ENCODE data around the gene GTPBP4.

The GTPBP4 gene

DNA sequence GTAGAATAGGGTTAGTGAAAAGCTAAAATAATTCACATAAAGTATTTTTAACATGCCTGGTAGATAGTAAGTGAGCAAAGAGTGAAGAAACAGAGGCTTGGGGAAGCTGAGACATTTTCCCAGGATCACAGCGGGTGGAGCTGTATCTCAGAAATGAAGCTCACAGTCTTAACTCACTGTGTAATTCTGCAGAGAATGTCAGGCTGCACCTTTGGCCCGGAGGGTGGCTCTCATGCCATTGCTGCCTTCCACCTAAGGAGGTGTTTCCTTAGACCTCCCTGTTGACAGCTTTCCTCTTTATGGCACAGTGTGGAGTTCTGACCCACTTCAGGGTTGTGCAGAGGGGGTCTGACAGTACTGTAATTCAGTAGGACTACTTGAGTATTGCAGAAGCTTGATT, 2.9 kb upstream of the GTPBP4 start:
- H3K4me3 ChIP-seq (ENCODE audit: low read depth, low read length) = no peak overlapping the region
- POLR2A ChIA-PET = no interaction called here
- TF ChIP-seq, protein P1, sequence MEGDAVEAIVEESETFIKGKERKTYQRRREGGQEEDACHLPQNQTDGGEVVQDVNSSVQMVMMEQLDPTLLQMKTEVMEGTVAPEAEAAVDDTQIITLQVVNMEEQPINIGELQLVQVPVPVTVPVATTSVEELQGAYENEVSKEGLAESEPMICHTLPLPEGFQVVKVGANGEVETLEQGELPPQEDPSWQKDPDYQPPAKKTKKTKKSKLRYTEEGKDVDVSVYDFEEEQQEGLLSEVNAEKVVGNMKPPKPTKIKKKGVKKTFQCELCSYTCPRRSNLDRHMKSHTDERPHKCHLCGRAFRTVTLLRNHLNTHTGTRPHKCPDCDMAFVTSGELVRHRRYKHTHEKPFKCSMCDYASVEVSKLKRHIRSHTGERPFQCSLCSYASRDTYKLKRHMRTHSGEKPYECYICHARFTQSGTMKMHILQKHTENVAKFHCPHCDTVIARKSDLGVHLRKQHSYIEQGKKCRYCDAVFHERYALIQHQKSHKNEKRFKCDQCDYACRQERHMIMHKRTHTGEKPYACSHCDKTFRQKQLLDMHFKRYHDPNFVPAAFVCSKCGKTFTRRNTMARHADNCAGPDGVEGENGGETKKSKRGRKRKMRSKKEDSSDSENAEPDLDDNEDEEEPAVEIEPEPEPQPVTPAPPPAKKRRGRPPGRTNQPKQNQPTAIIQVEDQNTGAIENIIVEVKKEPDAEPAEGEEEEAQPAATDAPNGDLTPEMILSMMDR (IDR thresholded peaks at IDR 0.05; ENCODE audit: insufficient read depth, low read length, missing control alignments) = no peak
- CTCF ChIA-PET = no interaction called here
- no peak for DNase-seq (ENCODE audit: low read depth, low spot score)

DNA sequence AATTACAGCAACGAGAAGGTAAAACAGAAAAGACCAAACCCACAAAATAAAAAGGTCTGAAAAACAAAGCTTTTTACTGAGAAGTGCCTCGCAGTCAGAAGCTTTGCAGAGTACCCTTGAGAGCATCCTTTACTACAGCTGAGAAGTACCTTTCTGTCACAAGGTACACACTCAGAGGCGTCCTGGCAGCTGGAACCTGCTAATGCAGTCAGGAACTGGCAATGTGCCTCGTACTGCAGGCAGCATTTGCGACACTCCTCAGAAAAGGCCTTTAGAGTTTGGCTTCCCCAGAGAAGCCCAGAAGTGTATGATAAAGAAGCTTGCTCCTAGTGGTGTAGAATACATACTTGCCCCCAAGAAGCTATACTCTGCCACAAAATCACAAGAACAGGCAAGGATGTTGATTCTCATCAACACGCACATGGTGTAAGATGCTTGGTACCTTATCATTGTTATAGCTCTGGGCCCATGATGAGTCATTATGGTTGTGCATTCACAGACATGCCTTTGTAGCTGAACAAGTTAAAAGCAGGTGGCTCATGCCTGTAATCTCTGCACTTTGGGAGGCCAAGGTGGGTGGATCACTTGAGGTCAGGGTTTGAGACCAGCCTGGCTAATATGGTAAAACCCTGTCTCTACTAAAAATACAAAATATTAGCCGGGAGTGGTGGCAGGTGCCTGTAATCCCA, 2.0 kb upstream of the GTPBP4 start:
- no peak for DNase-seq (ENCODE audit: low read depth, low spot score)
- TF ChIP-seq, protein P1 (IDR thresholded peaks at IDR 0.05; ENCODE audit: insufficient read depth, low read length, missing control alignments) = no peak
- CTCF ChIA-PET = interaction anchor here (1.0 kb wide), 1 partner anchor 197 kb away, joined by 3 read pairs; no protein-coding TSS in a partner anchor
- POLR2A ChIA-PET = interaction anchor here (0.7 to 0.8 kb wide), 2 partner anchors 42 to 406 kb away, joined by 3 to 4 read pairs; no protein-coding TSS in a partner anchor
- no peak overlapping the region for H3K4me3 ChIP-seq (ENCODE audit: low read depth, low read length)

DNA sequence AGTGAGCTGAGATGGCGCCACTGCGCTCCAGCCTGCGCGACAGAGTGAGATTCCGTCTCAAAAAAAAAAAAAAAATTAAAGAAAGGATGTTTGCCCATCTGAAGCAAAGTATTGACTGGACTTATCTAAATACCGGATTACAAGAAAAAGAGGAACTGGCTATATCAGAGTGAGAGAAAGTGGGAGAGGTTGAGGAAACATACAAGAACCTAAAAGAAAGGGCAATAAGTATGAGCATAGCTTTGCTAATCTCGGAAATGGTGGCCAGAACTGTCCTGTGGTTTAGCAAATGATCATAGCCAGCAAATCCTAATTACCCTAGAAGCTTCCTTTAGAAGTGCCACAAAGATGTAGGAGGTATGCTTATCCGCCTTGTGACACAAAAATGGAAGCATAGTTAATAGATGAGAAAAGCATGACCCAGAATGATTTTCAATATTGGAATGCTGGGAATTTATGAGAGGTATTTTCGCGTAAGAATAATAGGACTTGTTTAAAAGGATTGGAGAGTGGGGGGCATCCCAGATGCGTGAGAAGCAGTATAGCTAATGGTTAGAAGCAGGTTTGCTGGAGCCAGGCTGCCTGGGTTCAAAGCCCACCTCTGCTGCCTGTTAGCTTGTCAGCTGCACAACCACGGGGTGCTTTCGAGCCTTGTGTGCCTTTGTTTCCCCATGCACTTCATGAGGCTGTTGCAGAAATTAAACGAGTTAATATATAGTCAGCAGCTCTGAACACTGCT, 1.2 kb upstream of the GTPBP4 start:
- ChIA-PET CTCF (interaction anchor here (1.0 to 1.6 kb wide), 4 partner anchors 9 to 198 kb away, joined by 3 to 4 read pairs (median 3); no protein-coding TSS in a partner anchor), POLR2A (interaction anchor here (0.7 to 1.5 kb wide), 7 partner anchors 35 to 406 kb away, joined by 3 to 7 read pairs (median 3); partner anchors contain the start of gene IDI1)
- TF ChIP-seq, protein P1 (IDR thresholded peaks at IDR 0.05; ENCODE audit: insufficient read depth, low read length, missing control alignments) = no peak
- H3K4me3 ChIP-seq (ENCODE audit: low read depth, low read length) = peak overlapping the region; percentile 95
- DNase-seq (ENCODE audit: low read depth, low spot score) = peak; percentile 84

DNA sequence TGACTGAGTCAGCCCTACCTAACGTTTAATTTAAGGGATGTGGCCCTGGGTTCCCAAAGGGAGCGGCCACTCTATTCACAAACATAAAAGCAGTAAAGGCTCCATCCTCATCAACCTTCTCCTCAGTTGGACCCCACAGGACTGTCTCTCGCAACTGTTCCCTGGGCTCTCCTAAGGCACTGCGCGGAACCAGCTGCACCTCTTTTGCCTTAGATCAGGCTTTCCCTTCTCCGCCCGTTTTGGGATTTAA, 689 bp upstream of the GTPBP4 start:
- POLR2A ChIA-PET = interaction anchor here (0.7 to 1.5 kb wide), 5 partner anchors 35 to 185 kb away, joined by 3 to 7 read pairs (median 3); partner anchors contain the start of gene IDI1
- TF ChIP-seq, protein P1 (IDR thresholded peaks at IDR 0.05; ENCODE audit: insufficient read depth, low read length, missing control alignments) = no peak
- CTCF ChIA-PET = interaction anchor here (1.0 to 1.6 kb wide), 4 partner anchors 9 to 199 kb away, joined by 3 to 4 read pairs (median 3); no protein-coding TSS in a partner anchor
- peak overlapping the region; percentile 95 for H3K4me3 ChIP-seq (ENCODE audit: low read depth, low read length)
- DNase-seq (ENCODE audit: low read depth, low spot score) = no peak

DNA sequence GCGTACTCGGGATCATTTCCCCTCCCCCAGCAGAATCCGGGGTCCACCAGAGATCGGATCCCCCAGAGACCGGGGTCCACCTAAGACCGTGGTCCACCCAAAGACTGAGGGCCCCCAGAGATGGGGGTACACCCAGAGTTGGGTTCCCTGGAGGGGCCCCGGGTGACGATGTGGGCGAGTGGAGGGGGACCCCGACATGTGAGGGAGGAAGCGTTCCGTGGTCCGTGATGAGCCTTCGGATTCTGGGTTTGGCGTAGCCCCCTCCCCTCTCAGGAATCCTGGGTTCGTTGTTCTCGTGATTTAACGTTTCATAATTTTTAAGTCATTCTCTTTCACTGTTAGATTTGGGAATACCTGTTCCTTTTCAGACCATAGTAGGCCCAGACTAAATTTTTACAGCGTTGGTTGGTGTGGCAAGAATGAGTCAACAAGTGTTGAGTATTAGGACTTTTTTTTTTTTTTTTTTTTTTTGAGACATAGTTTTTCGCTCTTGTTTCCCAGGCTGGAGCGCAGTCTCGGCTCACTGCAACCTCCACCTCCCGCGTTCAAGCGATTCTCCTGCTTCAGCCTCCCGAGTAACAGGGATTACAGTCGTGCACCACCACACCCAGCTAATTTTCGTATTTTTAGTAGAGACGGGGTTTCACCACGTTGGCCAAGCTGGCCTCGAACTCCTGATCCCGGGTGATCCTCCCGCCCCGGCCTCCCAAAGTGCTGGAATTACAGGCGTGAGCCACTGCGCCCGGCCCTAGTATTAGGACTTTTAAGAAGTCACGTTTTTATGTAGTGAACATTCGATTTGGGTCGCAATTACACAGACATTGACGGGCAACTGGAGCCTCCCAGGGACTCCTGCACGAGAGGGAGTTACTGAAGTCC, 672 bp downstream of the GTPBP4 start:
- TF ChIP-seq, protein P1 (IDR thresholded peaks at IDR 0.05; ENCODE audit: insufficient read depth, low read length, missing control alignments) = no peak
- ChIA-PET CTCF (interaction anchor here (1.0 to 1.4 kb wide), 2 partner anchors 11 to 16 kb away, joined by 3 to 6 read pairs; no protein-coding TSS in a partner anchor), POLR2A (interaction anchor here (0.8 to 1.5 kb wide), 3 partner anchors 60 to 170 kb away, joined by 4 to 7 read pairs (median 5); partner anchors contain the start of genes IDI1 and WDR37)
- H3K4me3 ChIP-seq (ENCODE audit: low read depth, low read length) = peak overlapping the region; percentile 95
- no peak for DNase-seq (ENCODE audit: low read depth, low spot score)

All from AG04449 (cell line).